Fibroblast of lung (primary cell): Measurements from ENCODE around the gene CORO2B. TPM values are rescaled to one million over a fixed set of nuclear protein-coding genes. Genes with fewer than 3 reads are reported as not detected.

Experiments
- DNase-seq, 2 donors: peaks; one replicate each; pipeline versions ENCODE4 v3.0.0 to v3.0.0-alpha.2; 2010; ENCODE audit warnings: low read depth in 2 of 2
- H2AFZ ChIP-seq: 2 replicates; pipeline ENCODE4 v1.5.1; 2012; ENCODE audit warnings: low read length, control low read depth, inconsistent platforms
- H3K27ac ChIP-seq: 2 replicates; pipeline ENCODE4 v1.5.1; 2011; ENCODE audit warnings: low read length, control low read depth; ENCODE audit not compliant: insufficient read depth
- H3K27me3 ChIP-seq: 2 replicates; pipeline ENCODE4 v1.5.1; 2011; ENCODE audit warnings: mild to moderate bottlenecking, low read length; ENCODE audit not compliant: control insufficient read depth, insufficient read depth
- H3K36me3 ChIP-seq: 2 replicates; pipeline ENCODE4 v1.5.1; 2011; ENCODE audit warnings: low read length; ENCODE audit not compliant: control insufficient read depth, insufficient read depth
- H3K4me1 ChIP-seq: 2 replicates; pipeline ENCODE4 v1.5.1; 2011; ENCODE audit warnings: low read length; ENCODE audit not compliant: control insufficient read depth, insufficient read depth; ENCODE audit errors: extremely low read depth
- H3K4me2 ChIP-seq: 2 replicates; pipeline ENCODE4 v1.5.1; 2011; ENCODE audit warnings: low read length, control low read depth; ENCODE audit not compliant: insufficient read depth; ENCODE audit errors: extremely low read depth
- H3K4me3 ChIP-seq, 4 experiments: fragments of 200-600 bp in 1 of 4; sonication (generic) in 1 of 4; replicated peaks in 1 of 4; 2 replicates each; pipeline ENCODE4 v1.5.1; 2011 to 2016; ENCODE audit warnings: low read length in 4 of 4, low read depth in 3 of 4, mild to moderate bottlenecking in 3 of 4, control low read depth in 2 of 4, inconsistent platforms in 1 of 4, mixed read lengths in 1 of 4; ENCODE audit not compliant: insufficient read depth in 1 of 4; ENCODE audit errors: control extremely low read depth in 1 of 4
- H3K79me2 ChIP-seq: 2 replicates; pipeline ENCODE4 v1.5.1; 2012; ENCODE audit warnings: mild to moderate bottlenecking, low read length, inconsistent platforms; ENCODE audit not compliant: control insufficient read depth, insufficient read depth
- H3K9ac ChIP-seq: 2 replicates; pipeline ENCODE4 v1.5.1; 2011; ENCODE audit warnings: mild to moderate bottlenecking, low read length, control low read depth; ENCODE audit not compliant: insufficient read depth
- H3K9me3 ChIP-seq: 2 replicates; pipeline ENCODE4 v1.5.1; 2012; ENCODE audit warnings: low read depth, low read length; ENCODE audit not compliant: control insufficient read depth, insufficient read depth
- H4K20me1 ChIP-seq: 2 replicates; pipeline ENCODE4 v1.5.1; 2011; ENCODE audit warnings: low read length; ENCODE audit not compliant: control insufficient read depth, insufficient read depth; ENCODE audit errors: extremely low read depth
- EZH2 ChIP-seq: IDR thresholded peaks from 2 replicates; pipeline ENCODE4 v1.5.1; 2012; ENCODE audit warnings: low read length, control low read depth, mild to moderate bottlenecking; ENCODE audit errors: missing control alignments
- polyA plus RNA-seq, 2 donors: library from polyadenylated mRNA; depleted of rRNA in 1 of 2; stranded (reverse) in 1 of 2; unstranded in 1 of 2; fragments of >200 nt; gene quantifications; 2 replicates each; pipeline ENCODE4 v1.2.1, GENCODE V29; 2011 to 2012; ENCODE audit warnings: missing spikeins in 1 of 2
- total RNA-seq: library from RNA; depleted of rRNA; stranded (reverse); fragments of >200 nt; gene quantifications from 2 replicates; pipeline ENCODE4 v1.2.1, GENCODE V29; 2014
- TF ChIP-seq, protein P1 (sequence below), 2 donors: IDR thresholded peaks in 1 of 2; conservative IDR thresholded peaks in 1 of 2; 1 replicate in 1 of 2; 2 replicates in 1 of 2; pipeline ENCODE4 v1.5.1; 2011 to 2012; ENCODE audit warnings: low read length in 2 of 2, control low read depth in 1 of 2, inconsistent platforms in 1 of 2, low read depth in 1 of 2, mild to moderate bottlenecking in 1 of 2

Gene CORO2B
- total and polyA plus RNA-seq, 2 donors (not counting 1 experiment from before 2014, with no cell fraction given): 17.5 to 25.3 TPM

GRCh38 chr15:68663526-68663925 lies 84.7 kb downstream of the CORO2B start:
- no peak for DNase-seq
- H3K36me3 ChIP-seq: no peaks in the 10 kb centered on the region
- H3K4me2 ChIP-seq: no peak overlapping the region
- no peak overlapping the region for H3K27ac ChIP-seq
- H3K4me3 ChIP-seq: no peak overlapping the region
- no peaks in the 10 kb centered on the region for H4K20me1 ChIP-seq
- no peak overlapping the region for H3K9ac ChIP-seq
- no peak overlapping the region for H2AFZ ChIP-seq
- no peaks in the 10 kb centered on the region for H3K79me2 ChIP-seq
- H3K27me3 ChIP-seq: no peaks in the 10 kb centered on the region
- TF ChIP-seq, protein P1, sequence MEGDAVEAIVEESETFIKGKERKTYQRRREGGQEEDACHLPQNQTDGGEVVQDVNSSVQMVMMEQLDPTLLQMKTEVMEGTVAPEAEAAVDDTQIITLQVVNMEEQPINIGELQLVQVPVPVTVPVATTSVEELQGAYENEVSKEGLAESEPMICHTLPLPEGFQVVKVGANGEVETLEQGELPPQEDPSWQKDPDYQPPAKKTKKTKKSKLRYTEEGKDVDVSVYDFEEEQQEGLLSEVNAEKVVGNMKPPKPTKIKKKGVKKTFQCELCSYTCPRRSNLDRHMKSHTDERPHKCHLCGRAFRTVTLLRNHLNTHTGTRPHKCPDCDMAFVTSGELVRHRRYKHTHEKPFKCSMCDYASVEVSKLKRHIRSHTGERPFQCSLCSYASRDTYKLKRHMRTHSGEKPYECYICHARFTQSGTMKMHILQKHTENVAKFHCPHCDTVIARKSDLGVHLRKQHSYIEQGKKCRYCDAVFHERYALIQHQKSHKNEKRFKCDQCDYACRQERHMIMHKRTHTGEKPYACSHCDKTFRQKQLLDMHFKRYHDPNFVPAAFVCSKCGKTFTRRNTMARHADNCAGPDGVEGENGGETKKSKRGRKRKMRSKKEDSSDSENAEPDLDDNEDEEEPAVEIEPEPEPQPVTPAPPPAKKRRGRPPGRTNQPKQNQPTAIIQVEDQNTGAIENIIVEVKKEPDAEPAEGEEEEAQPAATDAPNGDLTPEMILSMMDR (conservative IDR thresholded peaks at IDR 0.05 in 1 of 2, IDR thresholded peaks at IDR 0.05 in 1 of 2; ENCODE audit: low read depth in 1 of 2, low read length in 2 of 2): no peak
- TF ChIP-seq EZH2: no peak
- H3K9me3 ChIP-seq: no peaks in the 10 kb centered on the region
- no peaks in the 10 kb centered on the region for H3K4me1 ChIP-seq

GRCh38 chr15:68666120-68666811 lies 87.5 kb downstream of the CORO2B start:
- no peak overlapping the region for H3K4me3 ChIP-seq
- no peak overlapping the region for H3K9ac ChIP-seq
- no peak overlapping the region for H3K27ac ChIP-seq
- H3K9me3 ChIP-seq: no peaks in the 10 kb centered on the region
- H3K36me3 ChIP-seq: no peaks in the 10 kb centered on the region
- no peak overlapping the region for H2AFZ ChIP-seq
- no peaks in the 10 kb centered on the region for H3K79me2 ChIP-seq
- no peaks in the 10 kb centered on the region for H3K4me1 ChIP-seq
- H3K27me3 ChIP-seq: no peaks in the 10 kb centered on the region
- H4K20me1 ChIP-seq: no peaks in the 10 kb centered on the region
- no peak for TF ChIP-seq EZH2
- TF ChIP-seq, protein P1 (conservative IDR thresholded peaks at IDR 0.05 in 1 of 2, IDR thresholded peaks at IDR 0.05 in 1 of 2; ENCODE audit: low read depth in 1 of 2, low read length in 2 of 2): no peak
- no peak overlapping the region for H3K4me2 ChIP-seq
- DNase-seq: no peak

GRCh38 chr15:68666812-68667450 lies 88.1 kb downstream of the CORO2B start:
- H3K79me2 ChIP-seq: no peaks in the 10 kb centered on the region
- no peak overlapping the region for H3K27ac ChIP-seq
- no peaks in the 10 kb centered on the region for H3K27me3 ChIP-seq
- no peak for DNase-seq
- H3K4me2 ChIP-seq: no peak overlapping the region
- no peaks in the 10 kb centered on the region for H4K20me1 ChIP-seq
- no peak for TF ChIP-seq EZH2
- TF ChIP-seq, protein P1 (conservative IDR thresholded peaks at IDR 0.05 in 1 of 2, IDR thresholded peaks at IDR 0.05 in 1 of 2; ENCODE audit: low read depth in 1 of 2, low read length in 2 of 2): no peak
- H3K36me3 ChIP-seq: no peaks in the 10 kb centered on the region
- no peaks in the 10 kb centered on the region for H3K4me1 ChIP-seq
- H2AFZ ChIP-seq: no peak overlapping the region
- no peak overlapping the region for H3K9ac ChIP-seq
- H3K9me3 ChIP-seq: no peaks in the 10 kb centered on the region
- no peak overlapping the region for H3K4me3 ChIP-seq
